ENCODE measurements around the gene DEPP1.

- TF ChIP-seq CTCF (IDR thresholded peaks at IDR 0.05; ENCODE audit: insufficient read depth, low read length, poor library complexity, severe bottlenecking) (no peak), EZH2phosphoT487 (conservative IDR thresholded peaks at IDR 0.05; ENCODE audit: low read length) (no peak)
Measured at GRCh38 chr10:44935966-44936295, 42.7 kb downstream of the DEPP1 start.

Data from SU-DHL-6 (cell line).